Liver (tissue), 9 donors: ENCODE measurements around the gene NEK11. TPM values are rescaled to one million over a fixed set of nuclear protein-coding genes. Genes with fewer than 3 reads are reported as not detected.

ENCODE experiments used
- DNase-seq: peaks from one replicate; pipeline ENCODE4 v3.0.0-alpha.2; 2017; ENCODE audit warnings: low spot score
- H3K27ac ChIP-seq, 2 donors: one replicate each; pipeline ENCODE4 v1.7.0; 2013; ENCODE audit warnings: inconsistent platforms in 2 of 2, low read length in 2 of 2, control low read depth in 1 of 2, low read depth in 1 of 2, mild to moderate bottlenecking in 1 of 2
- H3K27me3 ChIP-seq, 4 donors: one replicate each; pipeline versions ENCODE4 v1.6.1 to v1.7.0; 2013; ENCODE audit warnings: low read length in 3 of 4, inconsistent platforms in 1 of 4, mild to moderate bottlenecking in 1 of 4, moderate library complexity in 1 of 4; ENCODE audit not compliant: control insufficient read depth in 4 of 4, insufficient read depth in 4 of 4
- H3K36me3 ChIP-seq, 4 donors: one replicate each; pipeline versions ENCODE4 v1.6.1 to v1.7.0; 2013; ENCODE audit warnings: low read length in 3 of 4, mild to moderate bottlenecking in 3 of 4, low read depth in 1 of 4, moderate library complexity in 1 of 4; ENCODE audit not compliant: control insufficient read depth in 4 of 4, insufficient read depth in 3 of 4
- H3K4me1 ChIP-seq, 4 donors: one replicate each; pipeline versions ENCODE4 v1.6.1 to v1.7.0; 2013; ENCODE audit warnings: low read length in 3 of 4, mild to moderate bottlenecking in 3 of 4, moderate library complexity in 1 of 4; ENCODE audit not compliant: control insufficient read depth in 4 of 4, insufficient read depth in 4 of 4
- H3K4me3 ChIP-seq, 3 donors: one replicate each; pipeline versions ENCODE4 v1.6.1 to v1.7.0; 2013; ENCODE audit warnings: low read length in 3 of 3, control low read depth in 1 of 3, low read depth in 1 of 3, mild to moderate bottlenecking in 1 of 3
- H3K9ac ChIP-seq, 2 donors: one replicate each; pipeline ENCODE4 v1.7.0; 2013; ENCODE audit warnings: low read length in 2 of 2, mild to moderate bottlenecking in 2 of 2, moderate library complexity in 2 of 2, control low read depth in 1 of 2, low read depth in 1 of 2
- H3K9me3 ChIP-seq, 4 donors: one replicate each; pipeline versions ENCODE4 v1.6.1 to v1.7.0; 2013; ENCODE audit warnings: low read length in 3 of 4; ENCODE audit not compliant: control insufficient read depth in 4 of 4
- EGR1 ChIP-seq, 2 donors: IDR thresholded peaks; 2 replicates each; pipeline ENCODE4 v1.6.1; 2016 to 2018; ENCODE audit warnings: antibody characterized with exemption in 2 of 2, low read depth in 2 of 2
- FOXA1 ChIP-seq: IDR thresholded peaks from 2 replicates; pipeline ENCODE4 v1.6.1; 2016; ENCODE audit warnings: antibody characterized with exemption
- HNF4A ChIP-seq, 2 donors: conservative IDR thresholded peaks; 2 replicates each; pipeline ENCODE4 v1.6.1; 2016; ENCODE audit warnings: antibody characterized with exemption in 2 of 2, mild to moderate bottlenecking in 2 of 2
- HNF4G ChIP-seq: IDR thresholded peaks from 2 replicates; pipeline ENCODE4 v1.6.1; 2016; ENCODE audit warnings: antibody characterized with exemption
- JUND ChIP-seq, 2 donors: IDR thresholded peaks; 2 replicates each; pipeline ENCODE4 v1.6.1; 2016; ENCODE audit warnings: antibody characterized with exemption in 2 of 2
- NR2F2 ChIP-seq: IDR thresholded peaks from 2 replicates; pipeline ENCODE4 v1.6.1; 2016; ENCODE audit warnings: antibody characterized with exemption
- RAD21 ChIP-seq, 2 donors: IDR thresholded peaks; 2 replicates each; pipeline ENCODE4 v1.6.1; 2016; ENCODE audit warnings: antibody characterized with exemption in 2 of 2, mild to moderate bottlenecking in 2 of 2
- TAF1 ChIP-seq: conservative IDR thresholded peaks from 2 replicates; pipeline ENCODE4 v1.6.1; 2016; ENCODE audit warnings: antibody characterized with exemption, mild to moderate bottlenecking
- YY1 ChIP-seq: IDR thresholded peaks from 2 replicates; pipeline ENCODE4 v1.6.1; 2016; ENCODE audit warnings: antibody characterized with exemption, mild to moderate bottlenecking
- WGBS: extraction: QIAGEN DNeasy Blood & Tissue Kit; methylation state at CpG from one replicate; pipeline ENCODE4 v1.1.7; 2013; 5-methylcytosine and 5-hydroxymethylcytosine counted together
- polyA plus RNA-seq, 2 donors: library from polyadenylated mRNA; stranded (reverse) in 1 of 2; unstranded in 1 of 2; fragments of 200-250 nt in 1 of 2; fragments of >200 nt in 1 of 2; fragmentation: Nextera tagmentation in 1 of 2; extraction: Ambion mirVana in 1 of 2; gene quantifications; one replicate each; pipeline versions ENCODE4 v1.2.1 to v1.2.3, GENCODE V29; 2013 to 2015
- total RNA-seq, 2 donors: library from RNA; depleted of rRNA; stranded (reverse); fragments of >200 nt; gene quantifications; one replicate each; pipeline ENCODE4 v1.2.3, GENCODE V29; 2014
- TF ChIP-seq, protein P1 (sequence below): IDR thresholded peaks from 2 replicates; pipeline ENCODE4 v1.6.1; 2016; ENCODE audit warnings: antibody characterized with exemption
- donor health status: healthy.
- donor health status: healthy.
- donor health status: healthy.
- donor health status: healthy.
- donor health status: healthy.

NEK11 gene
- total and polyA plus RNA-seq, 4 donors: 0.35 to 0.92 (median 0.69) TPM

DNA sequence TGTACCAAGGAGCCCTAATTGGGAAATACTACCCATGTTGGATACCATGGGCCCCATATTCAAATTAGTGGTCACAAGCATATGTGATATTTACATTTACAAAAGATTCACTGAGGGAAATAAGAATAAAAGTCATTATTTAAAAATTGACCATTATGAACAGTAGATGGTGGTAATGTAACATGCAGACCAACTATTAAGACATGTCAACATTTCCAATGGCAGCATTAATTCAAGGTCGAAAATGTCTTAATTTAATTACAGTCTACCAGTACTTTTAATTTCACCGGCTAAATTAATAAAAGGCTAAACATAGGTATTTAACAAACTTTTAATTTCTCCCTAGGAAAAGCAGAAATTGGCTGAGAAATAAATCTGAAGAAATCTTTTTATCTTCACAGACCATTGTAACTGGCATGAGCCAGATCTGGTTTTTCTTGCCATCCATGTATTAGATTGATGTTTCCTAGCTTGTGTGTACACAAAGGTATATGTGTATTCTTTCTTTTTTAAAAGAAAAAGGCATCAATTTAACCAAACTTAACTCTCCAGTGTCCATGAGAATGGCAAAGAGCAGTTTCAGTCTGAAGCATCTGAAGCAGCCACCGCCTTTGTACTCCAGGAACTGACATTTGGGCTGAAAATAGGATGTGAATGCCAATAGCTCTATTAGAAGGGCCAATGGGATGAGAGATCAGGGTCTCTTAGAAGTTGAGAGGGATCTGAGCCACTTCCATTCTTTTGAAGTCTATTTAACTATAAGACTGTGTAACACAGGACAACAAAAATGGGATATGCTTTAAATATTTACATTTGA, 26.6 kb downstream of the NEK11 start:
- H3K9ac ChIP-seq: no peak overlapping the region
- no peaks in the 10 kb centered on the region for H3K4me1 ChIP-seq
- H3K27ac ChIP-seq: no peak overlapping the region
- DNase-seq: no peak
- H3K4me3 ChIP-seq: no peak overlapping the region
- no peaks in the 10 kb centered on the region for H3K27me3 ChIP-seq
- peak; percentile 59 to 62 for TF ChIP-seq RAD21 (IDR thresholded peaks at IDR 0.05)
- TF ChIP-seq, protein P1, sequence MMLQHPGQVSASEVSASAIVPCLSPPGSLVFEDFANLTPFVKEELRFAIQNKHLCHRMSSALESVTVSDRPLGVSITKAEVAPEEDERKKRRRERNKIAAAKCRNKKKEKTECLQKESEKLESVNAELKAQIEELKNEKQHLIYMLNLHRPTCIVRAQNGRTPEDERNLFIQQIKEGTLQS: no peak
- 94% methylated on average over 3 of the region's 3 CpGs for WGBS
- no peaks in the 10 kb centered on the region for H3K36me3 ChIP-seq
- no peaks in the 10 kb centered on the region for H3K9me3 ChIP-seq

DNA sequence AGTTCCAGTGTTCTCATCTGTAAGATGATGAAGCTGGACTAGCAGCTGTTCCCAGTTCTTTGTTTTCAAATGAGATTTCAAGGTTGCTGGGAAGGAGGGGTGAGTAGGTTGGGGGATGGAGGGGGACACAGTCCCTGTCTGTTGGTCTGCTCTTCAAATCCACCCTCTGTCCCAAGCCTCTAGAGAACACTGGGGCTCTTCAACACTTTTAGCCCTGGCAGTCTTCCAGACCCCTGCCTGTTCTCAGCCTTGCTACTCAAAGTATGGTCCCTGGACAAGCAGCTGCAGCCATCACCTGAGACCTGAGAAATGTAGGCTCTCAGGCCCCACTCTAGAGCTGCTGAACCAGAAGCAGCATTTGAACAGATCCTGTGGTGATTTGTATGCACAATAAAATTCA, 41.3 kb downstream of the NEK11 start:
- no peaks in the 10 kb centered on the region for H3K9me3 ChIP-seq
- DNase-seq: no peak
- TF ChIP-seq YY1 (no peak), HNF4A (conservative IDR thresholded peaks at IDR 0.05) (no peak), JUND (IDR thresholded peaks at IDR 0.05) (no peak), NR2F2 (no peak), FOXA1 (no peak), RAD21 (IDR thresholded peaks at IDR 0.05) (no peak), TAF1 (no peak)
- TF ChIP-seq, protein P1: no peak
- H3K4me1 ChIP-seq: no peaks in the 10 kb centered on the region
- H3K4me3 ChIP-seq: no peak overlapping the region
- H3K27ac ChIP-seq: no peak overlapping the region
- no peaks in the 10 kb centered on the region for H3K27me3 ChIP-seq
- H3K9ac ChIP-seq: no peak overlapping the region
- H3K36me3 ChIP-seq: no peaks in the 10 kb centered on the region

DNA sequence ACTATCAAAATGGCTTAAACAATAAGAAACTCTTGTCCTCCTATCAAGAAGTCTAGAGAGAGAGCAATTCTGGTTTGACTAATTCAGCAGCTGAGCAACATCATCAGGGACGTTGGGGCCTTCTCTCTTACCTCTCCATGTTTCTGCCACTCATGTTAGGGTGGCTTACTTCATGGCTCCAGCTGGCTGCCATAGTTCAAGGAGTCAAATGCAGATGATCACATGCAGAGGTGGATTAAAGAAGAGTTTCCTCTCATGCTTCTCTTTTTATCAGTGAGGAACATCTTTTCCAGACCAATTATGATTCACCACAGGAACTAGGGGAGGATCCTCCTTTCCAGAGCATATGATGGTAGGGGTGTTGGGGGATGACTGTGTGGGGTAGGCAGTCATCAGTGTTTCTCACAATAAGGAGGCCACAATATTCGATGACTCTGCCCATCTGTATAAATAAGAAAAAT, 45.5 kb downstream of the NEK11 start:
- no peak for TF ChIP-seq EGR1 (IDR thresholded peaks at IDR 0.05; ENCODE audit: low read depth in 2 of 2)
- DNase-seq: no peak
- Histone ChIP-seq H3K4me3 (no peak overlapping the region), H3K36me3 (no peaks in the 10 kb centered on the region), H3K27ac (no peak overlapping the region), H3K9me3 (no peaks in the 10 kb centered on the region), H3K4me1 (no peaks in the 10 kb centered on the region), H3K9ac (no peak overlapping the region), H3K27me3 (no peaks in the 10 kb centered on the region)
- 63% methylated on average over 2 of the region's 2 CpGs for WGBS

DNA sequence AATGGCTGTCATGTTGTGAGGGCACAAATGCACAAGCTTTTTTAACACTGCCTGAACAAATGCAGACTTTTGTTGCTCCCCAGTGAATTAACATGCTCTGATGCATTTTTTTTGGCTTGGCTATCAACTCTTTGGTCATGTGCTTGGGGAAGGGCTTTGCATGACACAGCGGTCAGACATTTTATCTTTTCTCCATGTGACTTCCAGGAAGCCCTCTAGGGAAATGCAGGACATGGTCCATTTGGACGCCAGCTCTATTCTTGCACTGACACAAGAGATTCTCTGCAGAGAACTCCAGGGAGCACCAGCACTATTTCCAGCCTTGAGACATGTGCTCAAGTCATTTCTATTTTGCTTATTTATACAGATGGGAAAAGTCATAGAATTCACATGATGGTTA, 46.2 kb downstream of the NEK11 start:
- WGBS: 68% methylated on average over 2 of the region's 2 CpGs
- Histone ChIP-seq H3K4me1 (no peaks in the 10 kb centered on the region), H3K27ac (no peak overlapping the region), H3K36me3 (no peaks in the 10 kb centered on the region), H3K9ac (no peak overlapping the region), H3K4me3 (no peak overlapping the region), H3K9me3 (no peaks in the 10 kb centered on the region), H3K27me3 (no peaks in the 10 kb centered on the region)
- DNase-seq: no peak
- TF ChIP-seq JUND (IDR thresholded peaks at IDR 0.05): peak in 1 of 2 donors; percentile 19
- TF ChIP-seq HNF4G: no peak
